Esophagus squamous epithelium (tissue), 5 donors: ENCODE results near the gene RGP1. TPM values are rescaled to one million over a fixed set of nuclear protein-coding genes. Genes with fewer than 3 reads are reported as not detected.

Experiments
- DNase-seq: peaks from one replicate; lab custom pipeline; 2025; lab: John Stamatoyannopoulos, UW
- H3K27ac ChIP-seq, 4 donors: fragments of 200-600 bp; sonication (generic); one replicate each; pipeline ENCODE4 v1.5.1; 2016 to 2019; ENCODE audit warnings: mild to moderate bottlenecking in 1 of 4
- H3K27me3 ChIP-seq, 4 donors: fragments of 200-600 bp; sonication (generic); 1 replicate in 3 of 4; 2 replicates in 1 of 4; pipeline versions ENCODE4 v1.5.1 to v1.6.0; 2017 to 2021; ENCODE audit warnings: antibody characterized with exemption in 1 of 4
- H3K36me3 ChIP-seq, 3 donors: fragments of 200-600 bp; sonication (generic); one replicate each; pipeline ENCODE4 v1.5.1; 2016 to 2019
- H3K4me1 ChIP-seq, 3 donors: fragments of 200-600 bp; sonication (generic); one replicate each; pipeline ENCODE4 v1.5.1; 2017 to 2019
- H3K4me3 ChIP-seq, 4 donors: fragments of 200-600 bp; sonication (generic); 1 replicate in 3 of 4; 2 replicates in 1 of 4; pipeline ENCODE4 v1.5.1; 2016 to 2019; ENCODE audit warnings: mild to moderate bottlenecking in 2 of 4, moderate library complexity in 1 of 4
- H3K9me3 ChIP-seq, 3 donors: fragments of 200-600 bp; sonication (generic); one replicate each; pipeline ENCODE4 v1.5.1; 2016 to 2019
- CTCF ChIP-seq, 6 experiments: fragments of 450-650 bp in 4 of 6; fragments of 200-600 bp in 2 of 6; sonication (generic) in 2 of 6; IDR thresholded peaks; one replicate each; pipeline ENCODE4 v1.5.1; 2016 to 2019; ENCODE audit warnings: antibody characterized with exemption in 6 of 6, mild to moderate bottlenecking in 4 of 6, moderate library complexity in 4 of 6
- POLR2A ChIP-seq, 4 donors: fragments of 450-650 bp; IDR thresholded peaks; one replicate each; pipeline ENCODE4 v1.6.1; 2017; ENCODE audit warnings: antibody characterized with exemption in 4 of 4, mild to moderate bottlenecking in 4 of 4, moderate library complexity in 3 of 4
- WGBS, 2 donors: methylation state at CpG; one replicate each; pipeline ENCODE4 v1.1.5; 2018; 5-methylcytosine and 5-hydroxymethylcytosine counted together
- intact Hi-C: fragments of 100-400 bp; cut with DNase I; formaldehyde crosslinking; loops from one replicate; pipeline ENCODE4 v1.15.0; 2022
- total RNA-seq, 4 donors: library from RNA; depleted of rRNA; stranded (reverse); fragments of >200 nt; gene quantifications; one replicate each; pipeline ENCODE4 v1.1.0, GENCODE V29; 2016
- donor health status: DM: yes; HTN: yes; CAD: no.

RGP1 gene
- total RNA-seq, 4 donors from 2014 or later: 8.0 to 17.5 (median 11.6) TPM

GRCh38 chr9:35790385-35791296, 41.6 kb downstream of the RGP1 start:
- 32 to 46% methylated on average over 21 to 22 of the region's 37 CpGs for WGBS, 2 donors
- Histone ChIP-seq H3K4me1 (peaks cover 5 to 43% (median 18%) of the 10 kb centered on the region in 3 donors), H3K4me3 (peak overlapping the region; percentile 22 to 74 (median 50)), H3K27me3 (peaks cover 0 to 29% (median 0%) of the 10 kb centered on the region in 4 donors), H3K36me3 (no peaks in the 10 kb centered on the region), H3K27ac (peak overlapping the region; percentile 67 to 89 (median 76)), H3K9me3 (no peaks in the 10 kb centered on the region)
- TF ChIP-seq POLR2A (IDR thresholded peaks at IDR 0.05) (no peak), CTCF (IDR thresholded peaks at IDR 0.05) (peak; percentile 67 to 89 (median 85))
- intact Hi-C loops: loop anchor here (5.0 kb wide), 1 partner anchor 92 kb away; no protein-coding TSS in a partner anchor
- no peak for DNase-seq

GRCh38 chr9:35791297-35791921, 42.3 kb downstream of the RGP1 start, which contains the start of gene NPR2:
Gene NPR2 (plus strand): TSS chr9:35791591. CDS start chr9:35792409, 818 bp downstream.
- 9 to 26% methylated on average over 11 to 22 of the region's 64 CpGs for WGBS, 2 donors
- intact Hi-C loops: loop anchor here (5.0 kb wide), 1 partner anchor 91 kb away; no protein-coding TSS in a partner anchor

GRCh38 chr9:35792024-35792813, 43.1 kb downstream of the RGP1 start:
- Histone ChIP-seq H3K4me1 (peaks cover 5 to 43% (median 18%) of the 10 kb centered on the region in 3 donors), H3K4me3 (peak overlapping the region; percentile 22 to 74 (median 50)), H3K9me3 (no peaks in the 10 kb centered on the region), H3K27me3 (peaks cover 0 to 27% (median 0%) of the 10 kb centered on the region in 4 donors), H3K36me3 (no peaks in the 10 kb centered on the region), H3K27ac (peak overlapping the region; percentile 67 to 89 (median 74))
- intact Hi-C loops: loop anchor here (5.0 kb wide), 1 partner anchor 90 kb away; no protein-coding TSS in a partner anchor
- no peak for TF ChIP-seq POLR2A (IDR thresholded peaks at IDR 0.05)
- no peak for TF ChIP-seq CTCF (IDR thresholded peaks at IDR 0.05)
- 79 to 89% methylated on average over 11 to 12 of the region's 34 CpGs for WGBS, 2 donors
- no peak for DNase-seq

More at GRCh38 chr9:35791297-35791921, 42.3 kb downstream of the RGP1 start, which contains the start of gene NPR2:
- Histone ChIP-seq H3K4me1 (peaks cover 5 to 43% (median 18%) of the 10 kb centered on the region in 3 donors), H3K27me3 (peaks cover 0 to 27% (median 0%) of the 10 kb centered on the region in 4 donors), H3K9me3 (no peaks in the 10 kb centered on the region), H3K27ac (peak within 1 kb of the TSS; percentile 67 to 89 (median 76)), H3K4me3 (peak within 1 kb of the TSS; percentile 22 to 74 (median 50)), H3K36me3 (no peaks in the 10 kb centered on the region)
- TF ChIP-seq POLR2A (IDR thresholded peaks at IDR 0.05) (no peak), CTCF (IDR thresholded peaks at IDR 0.05) (no peak)
- DNase-seq: no peak

GRCh38 chr9:35792826-35793225, 43.7 kb downstream of the RGP1 start:
- Histone ChIP-seq H3K36me3 (no peaks in the 10 kb centered on the region), H3K27me3 (peaks cover 0 to 27% (median 0%) of the 10 kb centered on the region in 4 donors), H3K27ac (no peak overlapping the region), H3K9me3 (no peaks in the 10 kb centered on the region), H3K4me3 (peak overlapping the region in 1 of 4 donors; percentile 32), H3K4me1 (peaks cover 5 to 43% (median 18%) of the 10 kb centered on the region in 3 donors)
- no peak for TF ChIP-seq POLR2A (IDR thresholded peaks at IDR 0.05)
- TF ChIP-seq CTCF (IDR thresholded peaks at IDR 0.05): no peak
- intact Hi-C loops: loop anchor here (5.0 kb wide), 1 partner anchor 89 kb away; no protein-coding TSS in a partner anchor
- 74 to 81% methylated on average over 2 to 6 of the region's 14 CpGs for whole genome bisulfite sequencing, 2 donors
- no peak for DNase-seq
